GM12875 (cell line): ENCODE results near the gene FUS.

Source experiments
- H3K4me3 ChIP-seq: one replicate; pipeline ENCODE4 v1.5.1; 2011; ENCODE audit warnings: low read depth, low read length, control low read depth
- CTCF ChIP-seq: IDR thresholded peaks from 2 replicates; pipeline ENCODE4 v1.5.1; 2011; ENCODE audit warnings: low read depth, mild to moderate bottlenecking, control low read depth, inconsistent platforms, low read length, moderate library complexity, borderline replicate concordance; ENCODE audit not compliant: insufficient read depth

FUS gene

GRCh38 chr16:31187808-31188189, 7.9 kb downstream of the FUS start:
- H3K4me3 ChIP-seq = no peak overlapping the region
- no peak for TF ChIP-seq CTCF

- no peak overlapping the region for H3K4me3 ChIP-seq
- TF ChIP-seq CTCF = no peak
These were observed 8.8 kb downstream of the FUS start for GRCh38 chr16:31188450-31189411.

GRCh38 chr16:31189412-31189778, 9.5 kb downstream of the FUS start:
- no peak for TF ChIP-seq CTCF
- H3K4me3 ChIP-seq = no peak overlapping the region

GRCh38 chr16:31190061-31190460, 10.1 kb downstream of the FUS start:
- TF ChIP-seq CTCF = no peak
- no peak overlapping the region for H3K4me3 ChIP-seq

- TF ChIP-seq CTCF = no peak
- no peak overlapping the region for H3K4me3 ChIP-seq
These were observed 11.0 kb downstream of the FUS start for GRCh38 chr16:31190818-31191444.

- no peak for TF ChIP-seq CTCF
- H3K4me3 ChIP-seq = no peak overlapping the region
These were observed 11.9 kb downstream of the FUS start for GRCh38 chr16:31191697-31192428.
